GM18858 (cell line): ENCODE results near the gene HMX2.
A peak's percentile ranks its signal among the peaks of the same experiment; 100 is the strongest.

Experiments used
- ATAC-seq: cut with Tn5 transposase; IDR thresholded peaks from one replicate; pipeline ENCODE4 v1.9.1; 2021; ENCODE audit not compliant: unreplicated experiment

HMX2 gene, protein sequence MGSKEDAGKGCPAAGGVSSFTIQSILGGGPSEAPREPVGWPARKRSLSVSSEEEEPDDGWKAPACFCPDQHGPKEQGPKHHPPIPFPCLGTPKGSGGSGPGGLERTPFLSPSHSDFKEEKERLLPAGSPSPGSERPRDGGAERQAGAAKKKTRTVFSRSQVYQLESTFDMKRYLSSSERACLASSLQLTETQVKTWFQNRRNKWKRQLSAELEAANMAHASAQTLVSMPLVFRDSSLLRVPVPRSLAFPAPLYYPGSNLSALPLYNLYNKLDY

DNA sequence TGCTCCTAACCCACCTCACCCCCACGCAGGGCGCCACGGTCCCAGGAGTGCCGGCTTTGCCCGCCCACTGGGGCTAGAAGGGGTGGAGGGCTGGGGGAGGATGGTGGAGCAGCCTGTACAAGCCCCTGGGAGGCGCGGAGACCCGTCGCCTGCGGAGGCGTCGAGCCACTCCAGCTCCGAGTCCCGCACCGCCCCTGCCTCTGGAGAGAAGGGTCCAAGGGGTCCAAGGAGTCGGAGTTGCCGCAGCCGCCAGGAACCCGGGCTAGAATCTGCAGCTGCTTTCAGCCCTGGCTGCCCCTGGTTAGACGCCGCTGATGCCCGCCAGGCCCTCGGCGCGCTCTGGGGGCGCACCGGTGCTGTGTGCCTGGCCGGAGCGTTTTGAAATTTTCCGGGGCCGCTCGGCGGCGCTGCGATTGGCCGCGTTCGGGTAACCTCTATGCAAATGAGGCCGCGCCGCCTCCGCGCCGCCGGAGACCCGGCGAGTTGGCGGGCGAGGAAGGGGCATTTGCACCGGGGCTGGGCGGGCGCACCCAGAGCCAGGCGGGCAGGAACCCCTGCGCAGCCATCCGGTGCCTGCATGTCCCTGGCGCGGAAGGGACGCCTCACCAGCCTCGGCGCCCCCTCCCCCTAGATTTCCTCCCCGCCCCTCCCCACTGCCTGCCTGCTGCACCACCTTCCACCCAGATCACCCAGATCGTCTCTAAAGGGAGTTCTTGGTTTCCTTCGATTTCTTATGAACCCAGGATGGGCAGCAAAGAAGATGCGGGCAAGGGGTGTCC, at the start of gene HMX2:
Gene HMX2 (plus strand): TSS at position 502 of the 779 bp plus-strand sequence. CDS start 243 bp downstream, at position 745.
- ATAC-seq, result no peak

DNA sequence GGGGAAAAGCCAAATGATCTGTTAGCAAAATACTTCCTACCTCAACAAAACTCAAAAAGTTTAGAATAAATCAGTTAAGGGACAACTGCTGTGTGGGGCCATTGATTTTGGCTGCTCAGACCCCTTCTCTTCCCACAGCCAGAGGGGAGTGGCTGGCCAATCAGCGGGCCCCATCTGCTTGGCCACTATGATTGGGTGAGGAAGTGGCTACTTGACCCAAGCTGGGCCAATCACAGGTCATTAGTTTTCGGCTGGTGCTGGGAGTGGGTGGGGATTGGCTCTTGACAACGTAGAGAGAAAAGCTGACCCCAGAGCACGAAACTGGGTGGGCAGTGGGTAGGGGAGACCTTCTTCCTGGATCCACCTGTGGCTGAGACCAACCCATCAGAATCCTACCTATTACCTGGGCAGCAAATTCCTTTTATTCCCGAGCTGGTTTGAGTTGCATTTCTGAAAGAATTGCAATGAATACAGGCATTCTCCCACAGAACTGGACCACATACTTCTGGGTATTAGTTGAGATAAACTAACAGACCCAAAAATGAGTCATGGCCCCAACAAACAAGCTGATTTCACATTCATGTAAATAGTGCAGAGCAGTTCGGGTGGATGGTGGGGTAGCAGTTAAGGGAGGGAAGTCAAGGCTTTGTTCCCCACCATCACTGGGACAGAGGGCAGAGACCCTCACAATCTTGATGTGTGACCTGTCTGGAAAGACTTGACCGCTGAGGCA, 47.7 kb upstream of the HMX2 start:
- ATAC-seq, result no peak

DNA sequence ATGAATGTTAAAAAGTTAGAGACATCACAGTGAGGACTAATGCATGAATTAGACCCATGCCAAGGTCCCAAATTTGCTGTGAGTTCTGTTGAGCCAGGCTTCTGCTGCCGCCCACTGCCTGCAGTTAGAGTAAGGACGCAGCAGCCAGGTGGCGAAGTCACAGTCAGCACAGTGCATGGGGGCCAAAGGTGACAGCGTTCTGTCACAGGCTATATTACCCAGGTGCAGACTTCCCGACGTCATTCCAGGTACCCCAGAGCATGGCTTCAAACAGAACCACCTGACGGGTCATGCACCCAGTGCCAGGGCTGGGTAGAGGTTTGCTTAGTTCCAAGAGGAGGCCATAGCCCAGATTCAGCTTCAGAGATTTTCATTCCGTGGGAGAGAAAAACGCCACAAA, 46.1 kb upstream of the HMX2 start:
- ATAC-seq, result no peak

DNA sequence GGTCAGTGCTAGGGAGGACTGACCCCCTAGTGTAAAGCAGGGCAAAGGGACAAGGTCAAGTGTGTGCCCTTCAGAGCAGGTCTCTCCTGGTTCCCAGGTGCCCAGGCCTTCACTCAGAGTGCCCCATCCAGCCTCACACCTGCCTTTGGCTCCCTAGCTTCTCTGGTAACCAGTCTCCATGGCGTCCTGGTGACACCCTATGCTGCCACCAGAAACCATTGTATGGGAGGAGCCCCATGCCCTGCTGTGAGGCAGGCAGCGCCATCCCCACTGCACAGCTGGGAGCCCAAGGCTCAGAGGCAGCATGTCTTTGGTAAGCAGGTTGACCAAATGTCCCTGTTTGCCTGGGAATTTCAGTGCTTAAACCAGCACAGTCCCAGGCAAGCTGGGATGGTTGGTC, 45.3 kb upstream of the HMX2 start:
- no peak for ATAC-seq

DNA sequence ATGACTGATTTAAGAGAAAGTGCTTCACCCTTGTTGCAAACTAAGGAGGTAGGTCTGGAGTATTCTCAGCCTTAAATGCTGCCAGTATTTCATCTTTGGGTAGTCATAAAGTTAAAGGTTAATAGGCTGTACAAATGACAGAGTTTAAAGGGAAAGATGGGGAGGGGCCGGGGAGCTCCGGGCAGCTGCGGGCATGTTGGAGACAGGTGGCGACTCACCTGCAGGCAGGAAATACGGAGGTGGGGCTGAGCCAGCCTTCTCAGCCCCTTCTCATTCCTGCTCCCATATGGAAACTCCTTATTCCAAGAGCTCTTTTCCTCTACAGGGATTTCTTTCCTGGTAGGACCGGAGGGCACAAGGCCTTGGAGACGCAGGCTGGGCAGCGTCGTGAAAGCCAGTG, 44.0 kb upstream of the HMX2 start:
- ATAC-seq, result no peak

DNA sequence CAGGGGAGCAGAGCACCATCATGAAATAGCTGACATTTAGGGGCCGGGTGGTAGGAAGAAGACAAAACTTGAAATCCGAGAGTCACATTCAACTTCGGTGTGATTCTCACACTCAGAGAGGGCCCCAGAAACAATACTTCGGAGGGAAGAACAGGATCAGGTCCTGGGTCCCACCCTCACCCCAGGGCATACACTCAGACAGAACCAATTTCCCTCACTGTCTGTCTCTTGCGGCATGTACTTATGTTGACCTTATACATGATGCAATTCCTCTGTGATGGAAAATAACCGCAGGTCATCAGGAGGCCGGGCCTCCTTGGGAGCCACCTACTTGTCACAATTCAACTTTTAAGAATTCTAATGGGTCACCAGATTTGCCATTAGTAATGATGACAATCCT, 38.5 kb upstream of the HMX2 start:
- no peak for ATAC-seq

DNA sequence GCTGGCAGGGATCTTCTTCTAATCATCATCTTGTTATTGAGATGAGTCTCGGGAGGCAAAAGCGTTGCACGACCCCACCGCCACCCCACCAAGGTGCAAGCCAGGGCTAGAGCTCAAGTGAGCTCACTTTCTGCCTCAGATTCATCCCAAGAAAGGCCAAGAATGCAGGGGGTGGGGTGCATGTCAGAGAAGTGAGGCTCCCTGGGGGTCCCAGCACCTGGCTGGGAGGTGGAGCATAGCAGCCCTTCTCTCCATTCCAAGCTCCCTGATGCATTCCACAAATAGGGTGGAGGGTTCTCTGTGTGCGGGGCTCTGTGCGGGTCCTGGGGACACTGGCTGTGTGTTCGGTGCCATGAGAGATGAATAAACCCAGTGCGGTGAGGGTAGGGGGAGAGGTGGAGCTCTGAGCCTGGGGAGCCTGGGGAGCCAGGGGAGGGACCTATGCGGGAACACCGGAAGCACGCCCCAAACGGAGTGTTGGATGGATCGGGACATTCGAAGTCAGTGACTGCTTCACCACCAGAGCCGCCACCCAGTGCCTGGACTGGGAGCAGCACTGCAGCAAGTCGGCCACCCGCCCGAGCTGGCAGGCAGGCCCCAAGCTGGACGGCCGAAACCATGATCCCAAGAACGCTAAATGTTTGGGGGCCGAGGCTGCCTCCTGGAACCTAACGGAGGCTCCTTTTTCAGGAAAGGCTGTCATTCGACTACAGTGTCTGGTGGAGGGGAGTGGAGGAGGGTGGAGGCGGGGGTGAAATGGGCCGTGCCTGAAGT, 30.1 kb upstream of the HMX2 start:
- ATAC-seq, result no peak

DNA sequence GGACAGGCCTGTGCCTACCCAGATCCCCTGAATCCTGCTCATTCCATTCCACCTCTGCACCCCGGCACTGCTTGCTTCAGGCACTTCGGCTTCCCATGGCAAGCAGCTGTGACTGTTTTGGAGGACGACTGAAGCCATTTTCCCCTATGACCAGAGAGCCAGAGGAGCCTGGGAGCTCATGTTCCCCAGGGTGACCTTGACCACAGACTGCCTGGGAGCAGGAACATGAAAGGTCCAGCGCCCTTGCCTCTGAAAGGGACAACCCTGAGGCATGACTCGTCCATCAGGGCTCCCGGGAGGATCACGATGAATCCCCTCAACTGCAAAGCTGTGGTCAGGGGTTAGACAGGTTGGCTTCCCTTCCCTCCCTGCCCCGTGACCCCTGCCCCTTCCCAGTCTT, 28.9 kb upstream of the HMX2 start:
- no peak for ATAC-seq

DNA sequence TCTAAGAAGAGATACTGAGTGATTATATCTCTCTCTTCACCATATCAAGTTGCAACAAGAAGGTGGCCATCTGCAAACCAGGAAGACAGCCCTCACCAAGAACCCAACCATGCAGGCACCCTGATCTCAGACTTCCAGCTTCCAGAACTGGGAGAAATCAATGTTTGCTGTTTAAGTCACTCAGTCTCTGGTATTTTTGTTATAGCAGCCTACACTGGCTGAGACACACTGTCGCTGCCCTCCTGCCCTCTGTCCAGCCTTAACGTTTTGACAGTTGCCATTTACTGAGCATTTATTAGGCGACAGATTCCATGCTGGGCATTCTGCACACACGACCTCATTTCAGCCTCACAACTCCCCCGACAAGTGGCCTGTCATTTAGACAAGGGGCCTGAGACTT, 21.7 kb upstream of the HMX2 start:
- ATAC-seq, result no peak

DNA sequence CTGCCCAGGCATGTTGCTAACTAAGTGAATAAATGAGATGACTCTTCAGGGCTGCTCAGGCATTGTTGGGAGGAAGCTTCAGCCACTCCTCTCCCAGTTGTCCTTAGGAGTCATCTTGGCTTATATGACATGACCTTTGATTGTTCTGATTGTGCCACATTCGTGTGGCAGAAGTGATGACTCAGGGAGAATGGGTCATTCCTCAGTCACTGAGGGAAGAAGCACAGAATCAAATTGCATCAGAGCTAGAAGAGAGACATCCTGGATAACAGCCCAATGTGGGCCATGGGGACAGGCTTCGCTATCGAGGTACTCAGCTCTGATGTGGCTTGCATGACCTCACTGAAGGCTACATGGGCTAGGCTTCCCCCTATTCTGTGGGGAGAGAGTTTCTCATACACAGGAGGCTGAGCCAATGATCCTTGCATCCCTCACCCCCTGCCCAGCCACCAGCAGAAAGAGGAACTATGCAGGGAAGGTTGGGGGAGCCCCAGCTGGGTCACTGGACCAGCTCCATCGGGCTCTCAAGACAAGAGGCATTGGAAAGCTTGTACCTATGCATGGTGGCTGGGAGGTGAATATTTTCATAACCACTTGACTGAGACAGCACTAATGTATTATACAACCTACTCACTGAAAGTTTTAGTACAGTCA, 18.2 kb upstream of the HMX2 start:
- ATAC-seq, result no peak

DNA sequence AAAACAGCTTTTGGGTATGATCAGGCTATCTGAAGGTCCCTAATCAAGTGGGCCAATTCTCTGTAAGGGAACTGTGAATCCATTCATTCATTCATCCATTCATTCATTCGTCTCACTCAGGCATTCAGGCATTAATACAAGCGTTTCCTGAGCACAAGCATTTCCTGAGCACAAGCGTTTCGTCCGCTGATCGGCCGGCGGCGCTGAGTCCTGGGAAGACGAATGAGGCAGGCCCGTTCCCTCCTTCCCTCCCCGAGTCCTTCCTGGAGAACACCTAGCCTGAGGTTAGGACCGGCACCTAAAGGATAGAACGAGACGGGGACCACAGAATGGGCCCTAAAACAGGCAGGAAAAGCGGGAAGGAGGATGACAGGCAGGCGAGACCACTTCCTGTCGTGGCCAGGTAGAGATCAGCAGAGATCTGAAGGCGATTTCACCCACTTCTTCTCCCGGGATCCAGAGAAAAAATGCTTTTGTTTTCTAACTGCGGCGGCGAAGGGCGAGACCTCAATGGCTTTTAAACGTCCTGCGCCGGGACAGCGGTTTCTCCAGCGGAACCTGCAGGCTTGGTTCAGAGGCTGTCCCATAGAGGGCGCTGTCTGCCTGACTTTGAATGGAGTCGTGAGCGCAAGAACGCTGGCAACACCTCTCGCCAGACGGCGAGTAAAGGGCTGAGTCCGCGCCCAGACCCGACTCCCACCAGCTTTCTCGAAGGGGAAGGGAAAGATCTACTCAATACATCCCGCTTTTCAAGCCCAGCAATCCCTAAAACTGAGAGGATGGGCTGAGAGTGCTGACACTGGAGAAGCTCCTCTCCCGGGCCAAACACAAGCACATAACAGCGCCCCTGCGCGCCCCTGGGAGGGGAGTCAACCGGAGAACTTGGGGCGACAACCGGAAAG, 15.1 kb upstream of the HMX2 start:
- peak; percentile 51 for ATAC-seq

DNA sequence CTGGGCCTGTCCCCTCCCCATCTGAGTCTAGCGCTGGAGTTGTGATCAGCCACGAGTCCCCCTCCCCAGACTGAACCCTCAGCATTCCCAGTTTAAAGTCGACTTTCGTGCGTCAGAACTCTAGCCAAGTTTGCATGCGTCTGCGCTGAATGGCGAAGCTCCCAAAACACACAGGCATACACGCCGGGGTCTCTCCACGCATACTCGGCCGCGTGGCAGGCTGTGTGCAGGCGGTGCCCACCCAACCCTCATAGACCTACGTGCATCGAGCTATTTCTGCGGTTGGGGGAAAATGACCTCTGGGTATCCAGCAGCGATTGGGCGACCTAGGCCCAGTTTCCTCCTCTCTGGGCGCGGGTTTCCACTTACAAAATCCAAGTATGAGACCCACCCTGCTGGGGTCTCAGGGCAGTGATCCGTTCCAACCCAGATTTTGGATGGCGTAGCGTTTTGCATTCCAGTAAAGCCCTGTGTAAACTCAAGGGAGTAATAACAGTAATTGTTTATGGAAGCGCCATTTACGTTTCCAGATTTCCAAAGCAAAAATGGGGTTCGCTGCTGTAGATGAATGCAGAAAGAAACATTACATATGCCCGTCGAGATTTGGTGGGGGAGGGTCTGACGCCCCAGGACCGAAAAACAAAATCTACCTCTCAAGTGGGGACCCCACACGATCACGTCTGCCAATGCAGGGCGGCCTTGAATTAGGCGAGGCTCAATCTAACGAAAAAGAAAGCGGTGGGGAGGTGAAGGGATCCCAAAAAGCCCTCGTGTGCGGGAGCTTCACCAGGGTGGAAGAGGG, 14.2 kb upstream of the HMX2 start:
- ATAC-seq, result no peak

DNA sequence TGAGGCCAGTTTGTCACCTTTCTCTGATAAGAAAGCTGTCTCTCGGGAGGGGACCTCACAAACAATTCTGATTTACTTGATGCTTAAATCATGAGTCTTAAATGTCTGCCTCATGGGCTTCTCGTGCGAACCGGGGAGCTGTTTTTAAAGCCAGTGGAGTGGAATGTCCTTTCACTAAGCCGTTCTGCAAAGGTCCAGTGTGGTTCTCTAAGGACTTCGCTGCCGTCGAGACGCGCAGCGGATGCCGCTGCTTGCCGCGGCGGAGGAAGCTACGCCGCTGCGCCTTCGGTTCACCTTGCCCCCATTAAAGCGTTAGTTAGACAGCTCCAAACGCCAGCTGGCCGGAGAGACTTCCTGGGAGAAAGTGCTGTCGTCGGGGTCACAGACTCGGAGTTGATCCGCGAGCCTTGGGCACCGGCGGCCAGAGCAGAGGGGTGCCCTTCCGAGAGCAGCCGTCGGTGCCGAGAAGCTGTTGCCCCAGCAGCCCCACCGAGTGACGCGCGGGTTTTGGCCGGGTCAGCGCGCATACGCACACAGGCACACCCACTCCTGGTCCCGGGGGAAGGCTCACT, 13.5 kb upstream of the HMX2 start:
- no peak for ATAC-seq

DNA sequence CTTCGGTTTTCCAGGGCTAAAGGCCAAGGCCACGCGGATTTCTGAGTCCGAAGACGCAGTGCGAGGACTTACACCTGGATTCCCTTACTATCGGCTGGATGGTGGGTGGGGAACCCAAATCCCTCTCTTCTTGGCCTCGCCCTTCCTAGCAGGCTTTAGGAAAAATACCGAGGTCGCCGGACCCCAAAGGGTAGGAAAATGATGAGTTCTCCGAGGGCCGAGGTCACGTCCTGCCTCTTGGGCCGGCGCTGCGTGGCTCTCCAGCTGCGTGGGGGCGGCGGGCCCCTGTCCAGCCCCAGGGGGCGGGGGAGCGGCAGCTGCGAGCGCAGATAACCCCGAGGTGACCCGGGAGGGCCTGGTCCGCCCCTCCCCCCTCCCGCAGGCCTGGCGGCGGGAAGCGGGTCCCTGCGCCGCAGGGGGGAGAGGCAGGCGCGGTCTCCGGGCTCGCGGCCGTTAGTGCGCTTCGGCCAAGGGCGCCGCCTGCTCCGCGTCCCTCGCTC, 13.0 kb upstream of the HMX2 start:
- ATAC-seq, result no peak

DNA sequence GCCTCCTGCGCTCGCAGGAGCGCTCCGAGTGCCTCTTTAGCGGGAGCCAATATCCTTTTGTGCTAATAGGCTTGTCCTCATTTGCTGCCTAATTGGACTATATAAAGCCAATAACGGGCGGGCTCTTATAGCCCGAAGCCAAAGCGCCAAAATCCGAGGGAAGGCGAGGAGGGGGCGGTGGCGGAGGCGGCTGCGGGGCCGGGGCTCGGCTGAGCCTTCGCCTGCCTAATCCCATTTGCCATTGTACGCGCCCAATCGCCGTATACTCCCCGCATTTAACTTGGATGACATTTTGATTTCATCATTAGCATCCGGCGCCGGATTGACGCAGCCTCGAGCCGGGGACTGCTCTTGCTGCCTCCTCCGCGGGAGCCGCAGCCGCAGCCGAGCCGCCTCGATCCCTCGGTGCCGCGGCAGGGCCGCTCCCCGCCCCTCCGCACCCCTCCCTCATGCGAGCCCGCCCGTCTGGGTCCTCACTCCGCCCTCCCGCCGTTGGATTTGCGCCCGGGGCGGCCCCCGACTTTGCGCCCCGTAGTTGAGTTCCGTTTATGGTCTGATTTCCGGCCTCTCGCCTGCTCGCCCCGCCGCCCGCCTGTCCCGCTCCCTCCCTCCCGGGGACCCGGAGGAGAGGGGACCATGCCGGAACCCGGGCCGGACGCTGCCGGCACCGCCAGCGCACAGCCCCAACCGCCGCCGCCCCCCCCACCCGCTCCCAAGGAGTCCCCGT, 12.4 kb upstream of the HMX2 start, which contains the start of gene HMX3:
Gene HMX3 (plus strand): TSS at position 556 of the 727 bp plus-strand sequence. CDS start 81 bp downstream, at position 637.
- no peak for ATAC-seq

DNA sequence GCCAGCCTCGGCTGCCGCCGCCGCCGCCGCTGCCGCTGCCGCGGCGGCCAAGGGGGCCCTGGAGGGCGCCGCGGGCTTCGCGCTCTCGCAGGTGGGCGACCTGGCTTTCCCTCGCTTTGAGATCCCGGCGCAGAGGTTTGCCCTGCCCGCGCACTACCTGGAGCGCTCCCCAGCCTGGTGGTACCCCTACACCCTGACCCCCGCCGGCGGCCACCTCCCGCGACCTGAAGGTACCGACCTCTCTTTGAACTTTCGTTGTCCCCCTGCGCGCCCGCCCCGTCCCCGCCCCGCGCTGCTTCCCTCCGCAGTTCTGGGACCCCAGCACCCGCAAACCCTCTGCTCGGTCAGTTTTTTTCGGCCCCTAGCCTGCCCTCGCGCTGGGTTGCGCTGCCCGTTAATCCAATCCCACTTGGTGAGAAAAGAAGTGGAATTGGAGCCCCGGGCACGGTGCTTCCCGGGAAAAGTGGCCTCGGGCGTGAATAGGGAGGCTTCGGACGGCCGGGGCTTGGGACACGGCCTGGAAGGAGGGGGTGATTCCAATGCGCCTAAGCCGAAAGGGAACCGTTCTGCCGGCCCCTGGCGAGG, 11.6 kb upstream of the HMX2 start:
- ATAC-seq, result no peak
